Measurements from ENCODE around the gene OR7D2.

- TF ChIP-seq, protein P1, sequence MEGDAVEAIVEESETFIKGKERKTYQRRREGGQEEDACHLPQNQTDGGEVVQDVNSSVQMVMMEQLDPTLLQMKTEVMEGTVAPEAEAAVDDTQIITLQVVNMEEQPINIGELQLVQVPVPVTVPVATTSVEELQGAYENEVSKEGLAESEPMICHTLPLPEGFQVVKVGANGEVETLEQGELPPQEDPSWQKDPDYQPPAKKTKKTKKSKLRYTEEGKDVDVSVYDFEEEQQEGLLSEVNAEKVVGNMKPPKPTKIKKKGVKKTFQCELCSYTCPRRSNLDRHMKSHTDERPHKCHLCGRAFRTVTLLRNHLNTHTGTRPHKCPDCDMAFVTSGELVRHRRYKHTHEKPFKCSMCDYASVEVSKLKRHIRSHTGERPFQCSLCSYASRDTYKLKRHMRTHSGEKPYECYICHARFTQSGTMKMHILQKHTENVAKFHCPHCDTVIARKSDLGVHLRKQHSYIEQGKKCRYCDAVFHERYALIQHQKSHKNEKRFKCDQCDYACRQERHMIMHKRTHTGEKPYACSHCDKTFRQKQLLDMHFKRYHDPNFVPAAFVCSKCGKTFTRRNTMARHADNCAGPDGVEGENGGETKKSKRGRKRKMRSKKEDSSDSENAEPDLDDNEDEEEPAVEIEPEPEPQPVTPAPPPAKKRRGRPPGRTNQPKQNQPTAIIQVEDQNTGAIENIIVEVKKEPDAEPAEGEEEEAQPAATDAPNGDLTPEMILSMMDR (IDR thresholded peaks at IDR 0.05) = no peak
- no peak for TF ChIP-seq POLR2A (IDR thresholded peaks at IDR 0.05)
These were observed 13.5 kb upstream of the OR7D2 start for GRCh38 chr19:9165261-9165660.

All from body of pancreas (tissue), 4 donors.